K562 (cell line): Measurements from ENCODE around the gene ABCA7.

Source experiments
- CEBPB ChIP-seq: fragments of 450-650 bp; IDR thresholded peaks from 2 replicates; pipeline ENCODE4 v1.6.1; 2016; ENCODE audit warnings: missing genetic modification characterization, missing compliant biosample characterization
- CTCF ChIP-seq, 3 experiments: IDR thresholded peaks in 2 of 3; conservative IDR thresholded peaks in 1 of 3; 2 replicates each; pipeline ENCODE4 v1.5.1; 2011 to 2012; ENCODE audit warnings: low read length in 3 of 3, mild to moderate bottlenecking in 3 of 3, control low read depth in 2 of 3, improper control_type of control experiment in 1 of 3, inconsistent platforms in 1 of 3, low read depth in 1 of 3, mixed read lengths in 1 of 3, moderate library complexity in 1 of 3; ENCODE audit not compliant: insufficient read depth in 2 of 3
- DPF2 ChIP-seq: fragments of 450-650 bp; IDR thresholded peaks from 2 replicates; pipeline ENCODE4 v1.6.1; 2016
- JUN ChIP-seq, 2 experiments: sonication (generic) in 1 of 2; formaldehyde crosslinking in 1 of 2; IDR thresholded peaks; 2 replicates each; pipeline versions ENCODE4 v1.6.1 to v1.8.0; 2012 to 2022; ENCODE audit warnings: borderline replicate concordance in 2 of 2, mild to moderate bottlenecking in 2 of 2, improper control_type of control experiment in 1 of 2, low read depth in 1 of 2, low read length in 1 of 2, missing genetic modification reagents in 1 of 2
- POLR2A ChIP-seq: fragments of 450-650 bp; conservative IDR thresholded peaks from 2 replicates; pipeline ENCODE4 v1.6.1; 2016
- SMARCB1 ChIP-seq: IDR thresholded peaks from 2 replicates; pipeline ENCODE4 v1.6.1; 2011; ENCODE audit warnings: improper control_type of control experiment, low read depth; ENCODE audit not compliant: insufficient read length
- SMC3 ChIP-seq: conservative IDR thresholded peaks from 2 replicates; pipeline ENCODE4 v1.6.1; 2011; ENCODE audit warnings: low read depth, low read length, improper control_type of control experiment; ENCODE audit not compliant: insufficient read depth
- SP1 ChIP-seq: sonication (generic); formaldehyde crosslinking; IDR thresholded peaks from 2 replicates; pipeline ENCODE4 v1.8.1; 2022; ENCODE audit warnings: mild to moderate bottlenecking, missing genetic modification reagents
- STAG1 ChIP-seq: sonication (generic); formaldehyde crosslinking; IDR thresholded peaks from 2 replicates; pipeline ENCODE4 v1.5.0; 2020; ENCODE audit warnings: missing genetic modification reagents, borderline replicate concordance
- ZBTB7A ChIP-seq: IDR thresholded peaks from 2 replicates; pipeline ENCODE4 v1.6.1; 2011; ENCODE audit warnings: low read depth, mild to moderate bottlenecking, low read length, moderate library complexity, borderline replicate concordance; ENCODE audit not compliant: control insufficient read depth
- ZEB2 ChIP-seq: fragments of 450-650 bp; IDR thresholded peaks from 2 replicates; pipeline ENCODE4 v1.6.1; 2016
- ZFP36 ChIP-seq: fragments of 150-350 bp; IDR thresholded peaks from 2 replicates; pipeline ENCODE4 v1.6.1; 2018; ENCODE audit warnings: low read length, low read depth; ENCODE audit not compliant: partially characterized antibody
- ZKSCAN1 ChIP-seq: fragments of 150-350 bp; IDR thresholded peaks from 2 replicates; pipeline ENCODE4 v1.6.1; 2016; ENCODE audit warnings: low read depth, low read length
- ZMIZ1 ChIP-seq, 2 experiments: fragments of 150-350 bp in 1 of 2; IDR thresholded peaks; 2 replicates each; pipeline ENCODE4 v1.6.1; 2012 to 2016; ENCODE audit warnings: low read depth in 2 of 2, low read length in 2 of 2, mild to moderate bottlenecking in 1 of 2, moderate library complexity in 1 of 2

- TF ChIP-seq JUN (IDR thresholded peaks at IDR 0.05; ENCODE audit: borderline replicate concordance, low read depth, low read length) (no peak), JUN (CRISPR knock-in tag; IDR thresholded peaks at IDR 0.05; ENCODE audit: borderline replicate concordance) (no peak), CTCF (IDR thresholded peaks at IDR 0.05 in 2 of 3, conservative IDR thresholded peaks at IDR 0.05 in 1 of 3; ENCODE audit: insufficient read depth in 2 of 3, low read depth in 1 of 3, low read length in 3 of 3) (no peak), CEBPB (tag) (no peak), DPF2 (no peak), STAG1 (CRISPR knock-in tag) (no peak), SMC3 (no peak), SMARCB1 (no peak), ZKSCAN1 (no peak), ZMIZ1 (IDR thresholded peaks at IDR 0.05; ENCODE audit: low read depth in 2 of 2, low read length in 2 of 2) (no peak), ZEB2 (no peak), ZBTB7A (no peak; the same call in 1 of the 2 replicates), POLR2A (no peak), ZFP36 (no peak), SP1 (CRISPR knock-in tag) (no peak)
Measured at GRCh38 chr19:1027650-1028061, 12.3 kb upstream of the ABCA7 start.
